GM12878 (cell line): ENCODE data around the gene AFAP1L2. TPM values are rescaled to one million over a fixed set of nuclear protein-coding genes. Genes with fewer than 3 reads are reported as not detected.

Experiments used
- ATAC-seq: fragments of 200-7000 bp; cut with Tn5 transposase; 3 replicates; pipeline ENCODE4 v1.9.1; 2020; ENCODE audit warnings: mild to moderate bottlenecking, moderate library complexity
- BruUV-seq: library from RNA; stranded (reverse); fragments of 400-500 nt; replicated peaks from 2 replicates; lab custom pipeline; 2021; lab: Mats Ljungman, UMichigan
- CTCF ChIA-PET: fragments of 300-600 bp; sonication (Branson Sonifier 250); formaldehyde crosslinking; extraction: SDS; loops from one replicate; lab custom pipeline; 2021; ENCODE audit warnings: inconsistent platforms; lab: Yijun Ruan, JAX
- POLR2A ChIA-PET: fragments of 350-600 bp; formaldehyde crosslinking; extraction: SDS; loops from one replicate; lab custom pipeline; 2021; ENCODE audit warnings: inconsistent platforms; lab: Charles Lee
- RAD21 ChIA-PET: fragments of 300-600 bp; sonication (Branson Sonifier 250); formaldehyde crosslinking; loops from one replicate; lab custom pipeline; 2023; ENCODE audit warnings: antibody characterized with exemption; ENCODE audit not compliant: unreplicated experiment; lab: Charles Lee
- SMC1A ChIA-PET: fragments of 300-600 bp; sonication (Branson Sonifier 250); formaldehyde crosslinking; loops from one replicate; lab custom pipeline; 2023; ENCODE audit not compliant: unreplicated experiment, uncharacterized antibody; lab: Charles Lee
- DNase-seq: peaks from one replicate; pipeline ENCODE4 v3.0.0-alpha.2; 2011; ENCODE audit warnings: low read depth, low spot score
- FAIRE-seq: peaks from 3 replicates; lab custom pipeline; 2011; peaks lifted over from hg19 to GRCh38; lab: Jason Lieb, UNC
- H2AFZ ChIP-seq: 2 replicates; pipeline ENCODE4 v1.6.0; 2011; ENCODE audit warnings: low read depth, low read length, control low read depth; ENCODE audit not compliant: control insufficient read depth
- H3K27ac ChIP-seq: 2 replicates; pipeline ENCODE4 v1.5.1; 2011; ENCODE audit warnings: control low read depth; ENCODE audit not compliant: control insufficient read depth, insufficient read depth
- H3K27me3 ChIP-seq, 2 experiments: replicated peaks in 1 of 2; 2 replicates each; pipeline versions ENCODE4 v1.6.0 to v1.6.1; 2011; ENCODE audit warnings: low read length in 1 of 2; ENCODE audit not compliant: control insufficient read depth in 2 of 2, insufficient read depth in 2 of 2
- H3K36me3 ChIP-seq, 2 experiments: 2 replicates each; pipeline ENCODE4 v1.5.1; 2011; ENCODE audit warnings: low read length in 1 of 2; ENCODE audit not compliant: control insufficient read depth in 2 of 2, insufficient read depth in 2 of 2
- H3K4me1 ChIP-seq: 2 replicates; pipeline ENCODE4 v1.6.1; 2011; ENCODE audit warnings: mild to moderate bottlenecking, low read length, moderate library complexity, mixed read lengths; ENCODE audit not compliant: control insufficient read depth, insufficient read depth
- H3K4me2 ChIP-seq: 2 replicates; pipeline ENCODE4 v1.6.0; 2011; ENCODE audit warnings: control low read depth; ENCODE audit not compliant: control insufficient read depth, insufficient read depth
- H3K4me3 ChIP-seq: fragments of 200-600 bp; sonication (generic); 2 replicates; pipeline ENCODE4 v1.5.1; 2016
- H3K79me2 ChIP-seq: 2 replicates; pipeline ENCODE4 v1.6.0; 2011; ENCODE audit warnings: low read length; ENCODE audit not compliant: control insufficient read depth, insufficient read depth
- H3K9ac ChIP-seq: 2 replicates; pipeline ENCODE4 v1.8.0; 2011; ENCODE audit warnings: low read length, control low read depth, mixed read lengths; ENCODE audit not compliant: control insufficient read depth, insufficient read depth
- H3K9me3 ChIP-seq: replicated peaks from 3 replicates; pipeline ENCODE4 v1.5.1; 2011; ENCODE audit warnings: mild to moderate bottlenecking, low read length; ENCODE audit not compliant: control insufficient read depth, insufficient read depth
- H4K20me1 ChIP-seq: 2 replicates; pipeline ENCODE4 v1.6.0; 2011; ENCODE audit not compliant: control insufficient read depth, insufficient read depth
- BCLAF1 ChIP-seq: fragments of 450-650 bp; IDR thresholded peaks from 2 replicates; pipeline ENCODE4 v1.6.1; 2017; ENCODE audit warnings: antibody characterized with exemption, mild to moderate bottlenecking, moderate library complexity
- CHD4 ChIP-seq: fragments of 200-600 bp; sonication (generic); IDR thresholded peaks from 2 replicates; pipeline ENCODE4 v1.6.1; 2016; ENCODE audit warnings: mild to moderate bottlenecking
- IKZF1 ChIP-seq: fragments of 450-650 bp; conservative IDR thresholded peaks from 2 replicates; pipeline ENCODE4 v1.6.1; 2017; ENCODE audit warnings: antibody characterized with exemption, mild to moderate bottlenecking
- KAT2A ChIP-seq: conservative IDR thresholded peaks from 2 replicates; pipeline ENCODE4 v1.6.1; 2011; ENCODE audit warnings: low read depth, low read length; ENCODE audit not compliant: control insufficient read depth
- NR2C2 ChIP-seq: IDR thresholded peaks from 2 replicates; pipeline ENCODE4 v1.6.1; 2011; ENCODE audit warnings: borderline replicate concordance, low read depth; ENCODE audit not compliant: control insufficient read depth, insufficient read length
- POLR2A ChIP-seq: IDR thresholded peaks from 2 replicates; pipeline ENCODE4 v1.6.1; 2011; ENCODE audit warnings: low read depth, mild to moderate bottlenecking, low read length
- POLR2AphosphoS2 ChIP-seq: IDR thresholded peaks from 2 replicates; pipeline ENCODE4 v1.6.1; 2011; ENCODE audit warnings: low read depth, mild to moderate bottlenecking, low read length, improper control_type of control experiment, moderate library complexity
- SMAD1 ChIP-seq: fragments of 450-650 bp; IDR thresholded peaks from 2 replicates; pipeline ENCODE4 v1.6.1; 2018; ENCODE audit warnings: mild to moderate bottlenecking, low read depth; ENCODE audit not compliant: partially characterized antibody
- YY1 ChIP-seq: IDR thresholded peaks from 2 replicates; pipeline ENCODE4 v1.6.1; 2011; ENCODE audit warnings: low read depth, mild to moderate bottlenecking, low read length
- ZSCAN29 ChIP-seq: fragments of 450-650 bp; IDR thresholded peaks from 2 replicates; pipeline ENCODE4 v1.6.1; 2017; ENCODE audit warnings: mild to moderate bottlenecking, moderate library complexity
- ZZZ3 ChIP-seq: IDR thresholded peaks from 2 replicates; pipeline ENCODE4 v1.6.1; 2011; ENCODE audit warnings: low read depth; ENCODE audit not compliant: control insufficient read depth, insufficient read length
- whole genome bisulfite sequencing: methylation state at CpG from one replicate; pipeline ENCODE4 v1.1.6; 2016; ENCODE audit warnings: low lambda C conversion rate; ENCODE audit not compliant: insufficient replicate concordance, insufficient coverage; ENCODE audit errors: missing lambda C conversion rate; 5-methylcytosine and 5-hydroxymethylcytosine counted together
- in situ Hi-C: fragments of 300-500 bp; cut with MboI; formaldehyde crosslinking; loops from 9 replicates; pipeline ENCODE4 v1.14.3; 2018; ENCODE audit warnings: mixed read lengths
- intact Hi-C: fragments of 100-400 bp; cut with micrococcal nuclease; formaldehyde crosslinking; loops from one replicate; pipeline ENCODE4 v1.14.2; 2022; ENCODE audit not compliant: unreplicated experiment
- polyA plus RNA-seq, 11 experiments: library from polyadenylated mRNA; depleted of rRNA in 4 of 11; unstranded in 6 of 11; stranded (reverse) in 5 of 11; fragments of >200 nt; fragmentation: Nextera tagmentation in 4 of 11; fragmentation: Illumina TruSeq in 1 of 11; extraction: Ambion mirVana in 4 of 11; extraction: Trizol in 1 of 11; gene quantifications; 1 replicate in 1 of 11; 2 replicates in 10 of 11; pipeline versions ENCODE4 v1.2.1 to v1.2.3, GENCODE V29; 2011 to 2016; ENCODE audit warnings: inconsistent platforms in 2 of 11, missing spikeins in 2 of 11, low read depth in 1 of 11
- total RNA-seq, 4 experiments: library from RNA; depleted of rRNA in 3 of 4; stranded (reverse); fragments of >200 nt in 3 of 4; fragmentation: Illumina TruSeq in 1 of 4; extraction: Trizol in 1 of 4; gene quantifications; 2 replicates each; pipeline versions ENCODE4 v1.2.1 to v1.2.3, GENCODE V29; 2013 to 2021

The AFAP1L2 gene
- total and polyA plus RNA-seq, 10 of the 15 experiments (the other 5 are each of a cell fraction or from before 2014, with no cell fraction given): 0.03 to 4.0 (median 0.34) TPM

DNA sequence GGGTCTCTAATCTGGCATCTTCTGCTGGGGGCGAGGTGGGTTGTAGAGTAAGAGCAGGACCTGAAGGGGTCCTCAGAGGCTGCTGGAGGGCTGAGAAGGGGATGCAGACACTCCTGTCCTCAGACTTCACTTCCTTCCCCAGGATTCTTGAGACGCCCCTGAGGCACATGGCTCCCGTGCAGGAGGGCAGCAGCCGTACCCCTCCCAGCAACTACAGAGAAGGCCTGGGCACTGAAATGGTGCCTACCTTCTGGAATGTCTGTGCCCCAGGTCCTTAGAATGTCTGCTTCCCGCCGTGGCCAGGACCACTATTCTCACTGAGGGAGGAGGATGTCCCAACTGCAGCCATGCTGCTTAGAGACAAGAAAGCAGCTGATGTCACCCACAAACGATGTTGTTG is 113.2 kb downstream of the AFAP1L2 start:
- FAIRE-seq: no peak
- ChIA-PET SMC1A (interaction anchor here (0.8 kb wide), 1 partner anchor 138 kb away, joined by 3 read pairs; no protein-coding TSS in a partner anchor), POLR2A (no interaction called here)

More for the DNA sequence above, 113.2 kb downstream of the AFAP1L2 start:
- intact Hi-C loops (no loop called here), in situ Hi-C loops (no loop called here)
- H3K4me1 ChIP-seq: no peaks in the 10 kb centered on the region
- no peaks in the 10 kb centered on the region for H3K36me3 ChIP-seq
- no peaks in the 10 kb centered on the region for H3K79me2 ChIP-seq
- no peak overlapping the region for H3K4me3 ChIP-seq
- H3K9me3 ChIP-seq: peaks cover 6% of the 10 kb centered on the region; the same call in 1 of the 3 replicates
- ChIA-PET CTCF (interaction anchor here (1.2 kb wide), 1 partner anchor 13 kb away, joined by 4 read pairs; no protein-coding TSS in a partner anchor), RAD21 (no interaction called here)
- no TSS peak for BruUV-seq
- 33% methylated on average over 5 of the region's 7 CpGs for WGBS
- ATAC-seq (no peak), DNase-seq (no peak)
- H2AFZ ChIP-seq: no peak overlapping the region
- no peaks in the 10 kb centered on the region for H3K27me3 ChIP-seq
- H3K27ac ChIP-seq: no peak overlapping the region
- no peak overlapping the region for H3K9ac ChIP-seq
- H3K4me2 ChIP-seq: no peak overlapping the region
- no peaks in the 10 kb centered on the region for H4K20me1 ChIP-seq
- TF ChIP-seq ZZZ3 (no peak), ZSCAN29 (no peak), POLR2A (no peak), IKZF1 (no peak), BCLAF1 (no peak), SMAD1 (no peak), KAT2A (no peak), POLR2AphosphoS2 (no peak), YY1 (no peak), NR2C2 (no peak), CHD4 (no peak)
